ENCODE results near the gene SEMA4D.
"Not testable (repeated sequence)": the region's sequence is repeated elsewhere in the genome, so short reads cannot be mapped to it uniquely, and the experiment has no call there.

The SEMA4D gene

DNA sequence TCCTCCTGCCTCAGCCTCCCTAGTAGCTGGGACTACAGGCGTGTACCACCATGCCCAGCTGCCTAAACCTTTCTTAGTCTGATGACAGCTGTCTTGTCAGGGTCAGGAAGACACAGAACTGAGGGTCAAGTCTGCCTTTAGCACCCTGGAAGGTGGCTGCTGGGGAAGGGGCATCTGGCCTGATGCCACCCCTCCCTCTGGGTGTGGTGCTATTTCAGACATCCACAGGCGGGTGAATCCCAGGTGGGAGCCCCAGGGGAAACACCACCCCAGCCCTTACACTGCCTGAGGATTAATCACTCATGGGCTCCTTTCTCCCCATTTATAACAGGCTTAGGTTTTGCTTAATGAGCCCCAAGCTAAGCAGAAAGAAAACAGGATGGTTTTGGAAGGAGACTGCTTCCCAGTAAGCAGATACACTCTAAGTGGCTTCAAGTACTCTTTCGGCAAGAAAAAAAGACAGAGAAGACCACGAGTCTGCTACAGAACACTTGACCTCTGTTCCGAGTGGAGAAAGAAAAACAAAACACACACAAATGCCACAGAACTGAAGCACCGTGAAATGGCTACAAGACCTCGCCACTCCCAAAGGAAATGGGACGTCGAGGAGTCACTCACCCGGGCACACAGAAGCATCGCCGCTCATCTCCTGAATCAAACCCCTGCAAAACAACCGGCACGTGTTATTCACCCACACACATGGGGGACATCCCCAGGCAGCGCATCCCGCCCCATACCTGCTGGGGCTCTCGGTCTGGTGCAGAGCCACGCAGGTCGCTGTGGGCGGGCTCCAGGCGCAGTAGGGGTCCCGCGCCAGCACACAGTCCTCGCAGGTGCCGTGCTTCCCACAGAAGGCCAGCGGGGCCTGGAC lies 117.2 kb downstream of the SEMA4D start:
- DNase-seq: no peak

- no peak for DNase-seq
These were observed 118.3 kb downstream of the SEMA4D start for GRCh38 chr9:89379508-89380115.

DNA sequence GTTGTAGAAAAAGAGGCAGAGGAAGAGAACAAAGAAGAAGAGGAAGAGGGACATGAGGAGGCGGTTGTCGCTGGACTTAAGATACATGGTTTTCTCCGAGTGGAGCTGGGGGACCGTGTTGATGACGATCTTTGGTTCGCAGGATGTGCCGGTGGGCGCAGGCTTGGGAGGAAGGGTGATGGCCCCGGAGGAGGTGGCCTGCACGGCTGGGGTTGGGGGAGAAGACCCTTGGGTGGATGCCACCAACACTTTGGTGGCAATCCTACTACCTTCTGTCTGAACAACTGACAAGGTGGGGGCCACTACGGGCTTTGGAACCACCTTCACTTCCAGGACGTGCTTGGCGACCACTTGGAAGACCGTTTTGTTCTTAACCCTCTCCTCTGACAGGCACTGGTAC lies 118.9 kb downstream of the SEMA4D start:
- no peak for DNase-seq

DNA sequence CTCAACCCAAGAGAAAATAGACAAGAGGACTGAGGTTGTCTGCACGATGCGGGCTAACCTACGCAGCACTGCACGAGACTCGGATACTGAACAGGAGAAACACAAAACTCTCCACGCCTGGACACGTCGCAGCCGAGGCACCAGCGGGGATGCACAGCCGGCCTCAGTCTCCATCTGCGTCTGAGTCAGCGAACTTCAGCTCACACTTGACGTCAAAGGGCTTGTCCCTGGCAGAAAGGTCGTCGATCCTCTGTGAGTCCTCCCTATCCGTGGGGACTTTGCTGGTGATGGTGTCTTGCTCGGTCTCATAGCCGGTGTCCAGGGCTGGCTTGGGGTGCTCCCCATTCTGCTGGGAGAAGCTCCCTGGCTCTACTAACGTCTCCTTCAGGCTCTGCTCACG lies 119.4 kb downstream of the SEMA4D start:
- no peak for DNase-seq

DNA sequence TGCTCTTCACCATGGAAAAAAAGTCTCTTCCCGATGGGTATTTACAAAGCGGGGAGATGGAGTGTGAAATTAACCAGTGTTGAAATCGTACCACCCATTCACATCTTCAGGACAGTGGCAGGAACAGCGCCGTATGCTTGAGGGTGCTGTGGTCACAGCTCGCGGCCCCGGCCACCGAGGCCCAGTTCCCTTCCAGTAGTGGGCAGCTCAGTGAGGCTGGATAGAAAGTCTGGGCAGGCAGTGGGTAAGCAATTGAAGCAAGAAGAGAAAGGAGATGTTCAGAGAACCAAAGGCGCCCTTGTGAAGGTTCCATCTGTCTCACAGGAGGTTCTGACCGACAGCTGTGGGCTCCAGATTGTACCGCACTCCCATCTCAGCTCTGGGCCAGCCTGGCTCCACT lies 120.5 kb downstream of the SEMA4D start:
- no peak for DNase-seq

- no peak for DNase-seq
These were observed 121.1 kb downstream of the SEMA4D start for GRCh38 chr9:89376741-89377351.

DNA sequence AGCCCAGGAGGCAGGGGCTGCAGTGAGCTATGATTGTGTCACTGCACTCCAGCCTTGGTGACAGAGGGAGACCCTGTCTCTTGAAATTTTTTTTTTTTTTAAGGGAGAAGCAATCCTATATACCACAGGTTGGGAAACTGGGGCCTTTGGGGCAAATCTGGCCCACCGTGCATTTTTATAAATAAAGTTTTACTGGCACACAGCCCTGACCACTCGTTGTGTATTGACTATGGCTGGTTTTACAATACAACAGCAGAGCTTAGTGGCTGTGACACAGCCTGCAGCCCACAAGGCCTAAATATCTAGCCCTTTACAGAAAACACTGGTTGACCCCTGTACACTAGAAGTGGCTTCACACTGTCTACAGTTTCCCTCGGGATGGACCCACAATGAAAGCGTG lies 121.6 kb downstream of the SEMA4D start:
- DNase-seq: no peak

GRCh38 chr9:89375191-89375760 lies 122.6 kb downstream of the SEMA4D start:
- DNase-seq: peak; percentile 80

DNA sequence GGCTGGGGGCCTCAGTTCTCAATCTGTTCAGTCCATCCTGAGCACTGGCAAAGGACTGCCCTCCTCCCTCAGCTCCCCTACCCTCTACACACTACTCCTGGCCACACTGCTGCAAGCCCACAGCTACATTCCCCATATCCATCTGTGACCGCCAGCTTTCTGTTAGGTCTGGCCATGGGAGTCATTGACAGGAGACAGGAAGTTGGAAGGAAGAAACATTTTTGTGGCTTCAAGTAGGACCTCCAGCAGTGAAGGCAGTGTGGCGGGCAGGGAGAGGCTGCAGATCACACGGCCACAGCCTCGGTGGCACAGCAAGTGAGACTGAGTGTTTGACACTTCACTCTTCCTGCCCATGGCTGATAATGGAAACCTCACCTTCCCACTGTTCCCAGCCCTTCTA lies 123.7 kb downstream of the SEMA4D start:
- no peak for DNase-seq

DNA sequence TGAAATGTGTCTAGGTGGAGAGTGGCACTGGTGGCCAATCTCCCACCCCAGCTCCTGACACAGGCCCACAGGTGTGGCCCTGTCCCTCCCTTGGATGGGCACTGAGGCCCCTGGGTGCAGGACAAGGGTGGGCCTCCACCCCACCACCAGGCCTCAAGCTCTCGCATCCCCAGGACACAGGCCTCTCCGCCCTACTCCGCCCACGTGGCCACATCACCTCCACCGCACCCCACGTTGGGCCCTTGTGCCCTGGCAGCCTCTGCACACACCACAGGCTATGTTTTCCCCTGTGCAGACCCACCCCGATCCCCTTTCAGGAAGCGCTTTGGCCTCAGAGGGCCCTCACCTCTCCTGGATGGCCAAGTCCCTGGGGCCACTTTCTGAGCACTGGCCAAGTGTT lies 124.9 kb downstream of the SEMA4D start:
- no peak for DNase-seq

GRCh38 chr9:89372230-89372816 lies 125.6 kb downstream of the SEMA4D start:
- DNase-seq: no peak

DNA sequence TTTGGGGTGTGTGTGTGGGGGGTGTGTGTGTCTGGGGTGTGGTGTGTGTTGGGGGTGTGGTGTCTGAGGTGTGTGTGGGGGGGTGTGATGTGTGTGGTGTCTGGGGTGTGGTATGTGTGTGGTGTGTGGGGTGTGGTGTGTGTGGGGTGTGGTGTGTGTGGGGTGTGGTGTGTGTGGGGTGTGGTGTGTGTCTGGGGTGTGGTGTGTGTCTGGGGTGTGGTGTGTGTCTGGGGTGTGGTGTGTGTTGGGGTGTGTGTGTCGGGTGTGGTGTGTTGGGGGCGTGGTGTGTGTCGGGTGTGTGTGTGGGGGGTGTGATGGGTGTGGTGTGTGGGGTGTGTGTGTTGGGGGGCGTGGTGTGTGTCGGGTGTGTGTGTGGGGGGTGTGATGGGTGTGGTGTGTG lies 126.1 kb downstream of the SEMA4D start:
- DNase-seq: not testable (repeated sequence)

GRCh38 chr9:89370593-89370992 lies 127.3 kb downstream of the SEMA4D start:
- DNase-seq: no peak

DNA sequence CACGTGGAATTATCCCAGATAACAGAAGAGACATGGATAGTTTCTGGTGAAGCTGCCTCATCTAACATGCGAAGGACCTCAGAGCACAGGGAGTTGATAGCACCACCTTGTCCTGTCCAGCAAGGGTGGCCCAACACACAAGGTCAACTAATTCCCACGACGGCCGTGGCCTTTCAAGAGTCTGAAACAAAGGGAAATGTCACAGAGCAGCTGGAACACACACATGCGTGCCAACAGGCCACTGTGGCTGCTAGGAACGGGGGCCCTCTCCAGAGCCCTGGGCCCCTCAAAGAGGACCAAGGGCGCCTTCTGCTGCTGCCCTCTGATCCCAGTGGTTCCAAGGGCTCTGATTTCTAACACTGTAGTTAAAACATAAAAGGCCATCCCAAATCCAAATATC lies 128.9 kb downstream of the SEMA4D start:
- DNase-seq: no peak

DNA sequence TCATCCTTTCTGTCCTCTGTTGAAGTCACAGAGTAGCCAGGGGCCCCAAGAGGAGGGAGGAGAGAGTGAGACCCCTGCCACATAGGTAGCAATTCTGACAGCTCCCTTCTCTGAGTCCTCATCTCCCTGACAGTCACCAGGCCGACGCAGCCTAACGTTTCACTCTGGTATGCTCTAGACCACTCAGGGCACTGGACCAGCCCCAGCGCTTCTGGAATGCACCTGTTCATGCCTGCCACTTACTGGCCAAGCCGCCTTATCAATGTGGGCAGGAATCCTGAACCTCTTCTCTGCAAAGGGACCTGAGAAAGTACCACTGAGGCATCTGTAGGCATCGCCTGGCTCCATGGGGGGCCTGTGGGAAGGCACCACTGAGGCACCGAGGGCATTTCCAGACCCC lies 129.4 kb downstream of the SEMA4D start:
- no peak for DNase-seq

DNA sequence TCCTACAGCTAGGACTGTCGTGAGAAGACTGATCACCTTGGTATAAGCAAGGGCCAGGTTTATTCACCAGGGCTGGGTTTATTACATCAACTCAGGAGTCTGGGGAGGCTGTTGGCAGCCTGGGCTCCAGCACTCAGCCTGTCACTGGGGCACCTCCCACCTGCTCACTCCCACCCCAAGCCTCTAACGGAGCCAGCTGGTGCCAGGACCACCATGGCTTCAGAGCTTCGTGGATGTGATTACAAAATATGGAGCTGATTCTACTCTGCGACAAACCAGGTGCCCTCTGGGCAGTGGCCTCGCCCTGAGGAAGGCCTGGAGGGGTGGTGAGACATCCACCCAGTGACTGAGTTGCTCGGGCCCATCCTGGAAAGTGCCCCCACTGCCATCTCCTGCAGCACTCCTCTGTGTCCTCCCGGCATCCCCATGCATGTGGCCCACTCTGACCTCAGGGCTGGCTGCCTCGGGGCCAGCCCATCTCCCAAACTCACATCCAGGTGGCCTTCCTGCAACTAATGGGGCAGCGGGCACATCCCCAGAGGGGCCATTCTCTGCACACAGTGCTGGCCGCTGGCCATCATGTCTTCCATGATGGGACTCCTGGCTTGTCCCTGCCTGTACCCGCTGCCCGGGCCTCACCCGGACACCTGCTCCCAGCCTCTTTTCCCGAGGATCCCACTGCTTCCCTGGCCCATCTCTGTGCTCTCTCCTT lies 130.0 kb downstream of the SEMA4D start:
- no peak for DNase-seq

GRCh38 chr9:89367281-89367680 lies 130.6 kb downstream of the SEMA4D start:
- DNase-seq: no peak

- DNase-seq: no peak
These were observed 131.2 kb downstream of the SEMA4D start for GRCh38 chr9:89366711-89367110.

DNA sequence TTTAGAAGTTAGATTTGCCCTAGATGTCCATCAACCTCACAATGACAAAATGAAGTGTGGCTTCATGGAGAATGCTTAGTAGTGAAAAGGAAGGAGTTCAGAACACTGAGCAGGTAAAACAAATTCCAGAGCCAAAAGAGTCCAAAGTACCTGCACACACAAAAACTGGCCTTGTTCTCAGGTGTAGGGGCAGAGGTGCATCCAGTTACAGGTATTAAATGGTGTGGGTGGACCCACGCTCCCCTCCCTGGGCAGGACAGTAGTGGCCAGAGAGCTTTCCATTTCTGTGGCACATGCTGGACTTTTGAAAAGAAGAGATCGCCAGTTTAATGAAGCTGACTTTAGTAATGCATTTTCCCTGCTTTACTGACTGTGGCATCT lies 132.4 kb downstream of the SEMA4D start:
- DNase-seq: no peak

DNA sequence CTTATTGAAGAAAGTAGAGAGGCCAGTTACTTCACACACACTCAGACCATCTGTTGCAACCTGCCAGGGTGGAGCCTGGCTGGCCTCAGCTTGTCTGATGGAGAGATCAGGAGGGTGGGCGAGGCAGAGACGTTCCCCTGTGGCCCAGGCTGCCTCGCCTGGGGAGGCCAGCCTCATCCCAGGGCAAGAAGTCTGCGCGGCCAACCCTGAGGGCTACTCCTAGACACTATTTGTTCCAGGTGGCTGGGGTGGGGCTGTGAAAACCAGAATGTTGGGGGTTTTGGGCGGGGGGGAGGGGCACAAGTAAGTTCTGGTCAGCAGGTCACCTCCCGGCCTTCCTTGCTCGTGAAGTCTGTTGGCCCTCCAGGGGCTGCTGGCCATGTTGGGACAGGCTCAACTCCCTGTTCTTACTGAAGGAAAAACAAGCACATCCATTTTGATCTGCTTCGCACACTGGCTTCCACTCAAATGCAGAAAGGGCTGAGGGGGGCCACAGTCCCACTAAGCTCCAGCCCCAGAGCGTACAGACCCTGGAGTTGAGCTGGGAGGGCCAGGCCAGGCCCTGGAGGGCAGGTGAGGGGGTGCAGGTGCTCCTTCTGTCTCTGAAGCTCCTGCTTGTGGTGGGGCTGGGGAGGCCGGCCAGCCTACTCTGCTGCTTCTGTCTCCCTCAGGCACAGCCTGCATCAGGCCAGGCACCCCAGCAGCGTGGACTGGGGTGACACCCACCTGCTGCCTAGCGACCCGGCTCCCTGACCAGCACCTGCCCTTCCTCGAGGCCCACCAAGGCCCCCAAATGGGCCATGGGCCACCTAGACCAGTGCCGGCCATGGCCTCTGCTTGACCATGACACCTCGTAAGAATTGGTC lies 133.0 kb downstream of the SEMA4D start:
- no peak for DNase-seq

GRCh38 chr9:89363921-89364665 lies 133.8 kb downstream of the SEMA4D start:
- no peak for DNase-seq

Data from NCI-H146 (cell line).